ENCODE measurements around the gene BATF2. TPM values are rescaled to one million over a fixed set of nuclear protein-coding genes. Genes with fewer than 3 reads are reported as not detected.
A peak's percentile ranks its signal among the peaks of the same experiment; 100 is the strongest.
"Not testable (repeated sequence)": the region's sequence is repeated elsewhere in the genome, so short reads cannot be mapped to it uniquely, and the experiment has no call there.

BATF2 gene
- total RNA-seq, 1 experiment from 2014 or later = 2.3 TPM

DNA sequence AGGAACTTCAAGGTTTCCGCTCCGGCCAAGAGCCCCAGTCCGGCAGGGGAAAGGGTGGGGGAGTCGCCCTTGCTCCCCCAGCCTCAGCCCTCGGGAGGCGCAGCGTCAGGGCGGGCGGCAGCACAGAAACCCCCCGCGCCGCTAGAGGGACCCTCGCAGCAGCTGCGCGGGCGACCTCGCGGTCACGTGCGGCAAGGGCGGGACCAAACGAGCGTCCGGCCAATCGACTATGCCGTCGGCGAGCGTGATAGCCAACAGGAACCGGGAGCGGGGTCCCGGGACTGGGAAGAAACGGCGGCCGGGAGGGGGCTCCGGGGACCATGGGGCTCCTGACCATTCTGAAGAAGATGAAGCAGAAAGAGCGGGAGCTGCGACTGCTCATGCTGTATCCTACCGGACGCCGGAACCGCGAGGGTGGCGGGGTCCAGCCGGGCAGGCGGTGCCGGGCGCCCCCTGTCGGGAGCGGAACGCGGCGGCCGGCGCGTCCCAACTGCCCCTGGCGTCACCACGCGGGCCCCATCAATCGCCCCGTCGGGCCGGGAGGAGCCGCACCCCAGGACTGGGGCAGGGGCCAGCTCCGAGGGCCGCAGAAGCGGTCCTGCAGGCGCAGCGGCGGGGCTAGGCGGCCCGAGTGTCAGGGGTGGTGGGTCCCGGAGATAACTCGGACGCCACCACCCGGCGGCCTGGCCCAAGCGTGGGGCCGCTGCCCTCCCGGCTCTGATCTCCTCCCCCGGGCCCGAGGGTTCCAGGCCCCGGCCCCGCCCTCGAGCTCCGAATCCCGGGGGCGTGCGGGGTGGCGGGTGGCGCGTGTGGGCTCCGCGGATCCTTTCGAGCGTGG, 17.3 kb upstream of the BATF2 start, which contains the start of gene ARL2:
Gene ARL2 (plus strand): TSS at position 273 of the 838 bp plus-strand sequence. CDS start 48 bp downstream, at position 321.
- DNase-seq (ENCODE audit: low spot score) = peak; percentile 89

DNA sequence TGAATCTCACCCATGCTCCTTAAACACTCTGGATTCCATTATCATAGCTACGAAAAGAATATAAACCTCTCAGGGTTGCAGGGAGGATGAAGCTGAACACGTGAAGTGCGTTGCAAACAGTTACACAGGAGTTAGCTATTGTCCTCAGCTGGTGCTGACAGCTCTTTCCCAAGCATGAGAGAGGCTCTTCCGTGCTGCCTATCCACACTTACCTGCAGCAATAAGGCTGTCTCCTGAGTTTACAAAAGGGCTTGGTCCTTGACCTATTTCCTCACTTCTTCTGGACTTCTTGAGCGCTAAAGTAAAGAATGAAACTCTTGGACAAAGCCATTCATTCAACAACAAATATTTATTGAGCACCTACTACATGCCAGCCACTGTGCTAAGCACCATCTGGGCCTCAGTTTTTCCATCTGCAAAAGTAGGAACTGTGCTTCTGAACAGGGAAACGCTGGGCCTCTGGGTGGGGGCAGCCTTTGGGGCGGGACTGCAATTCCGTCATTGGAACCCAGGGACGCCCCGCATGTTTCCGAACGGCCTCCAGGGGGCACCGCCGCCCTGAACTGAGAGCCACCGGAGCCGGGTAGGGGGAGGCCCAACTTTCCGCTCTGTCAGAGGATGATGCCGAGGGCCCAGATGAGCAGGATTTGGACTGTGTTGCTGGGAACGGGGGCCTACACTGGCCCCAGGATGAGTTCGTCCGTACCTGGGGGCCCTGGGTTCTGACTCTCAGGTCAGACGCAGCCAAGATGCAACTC, 16.5 kb upstream of the BATF2 start:
- DNase-seq (ENCODE audit: low spot score) = peak; percentile 79

DNA sequence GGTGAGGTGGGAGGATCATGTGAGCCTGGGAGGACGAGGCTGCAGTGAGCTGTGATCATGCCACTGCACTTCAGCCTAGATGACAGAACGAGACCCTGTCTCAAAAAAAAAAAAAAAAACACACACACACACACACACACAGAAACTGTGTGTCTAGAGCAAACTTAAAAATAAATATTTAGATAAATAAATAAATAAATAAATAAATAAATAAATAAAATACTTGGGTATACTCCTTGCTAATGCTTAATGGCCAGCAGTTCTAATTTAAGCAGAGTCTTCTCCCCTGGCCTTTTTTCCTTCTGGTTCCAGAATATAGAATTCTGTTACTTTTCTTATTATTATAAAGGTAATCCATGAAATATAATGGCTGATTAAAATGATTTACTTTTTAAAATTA, 12.1 kb upstream of the BATF2 start:
- DNase-seq (ENCODE audit: low spot score) = no peak

DNA sequence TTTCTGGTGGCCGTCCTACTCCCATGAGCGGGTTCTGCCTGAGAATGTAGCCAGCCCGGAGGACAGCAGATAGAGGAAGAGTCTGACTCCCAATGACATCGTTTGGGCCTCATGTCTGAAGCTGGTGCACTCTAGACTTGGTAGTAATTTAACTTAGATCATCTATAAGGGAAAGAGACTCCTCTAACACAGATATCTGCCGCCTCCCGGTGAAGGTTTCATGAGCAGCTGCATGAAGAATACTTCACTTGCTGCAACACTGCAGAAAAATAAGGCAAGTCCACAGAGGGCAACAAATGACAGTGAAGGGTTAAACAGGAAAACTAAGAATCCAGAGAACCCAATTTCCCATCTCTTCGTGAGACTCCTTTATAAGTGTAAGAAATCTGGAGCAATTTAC, 11.2 kb upstream of the BATF2 start:
- DNase-seq (ENCODE audit: low spot score) = no peak

DNA sequence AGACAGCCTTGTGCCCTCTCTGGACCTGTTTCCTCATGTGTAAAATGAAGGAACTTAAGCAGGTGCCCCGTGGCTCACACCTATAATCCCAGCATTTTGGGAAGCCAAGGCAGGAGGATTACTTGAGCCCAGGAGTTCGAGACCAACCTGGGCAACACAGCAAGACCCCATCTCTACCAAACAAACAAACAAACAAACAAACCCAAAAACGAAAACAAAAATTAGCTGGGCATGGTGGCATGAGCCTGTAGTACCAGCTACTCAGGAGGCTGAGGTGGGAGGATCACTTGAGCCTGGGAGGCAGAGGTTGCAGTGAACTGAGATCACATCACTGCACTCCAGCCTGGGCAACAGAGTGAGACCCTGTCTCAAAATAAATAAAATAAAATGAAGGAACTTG, 7.2 kb upstream of the BATF2 start:
- not testable (repeated sequence) for DNase-seq (ENCODE audit: low spot score)

DNA sequence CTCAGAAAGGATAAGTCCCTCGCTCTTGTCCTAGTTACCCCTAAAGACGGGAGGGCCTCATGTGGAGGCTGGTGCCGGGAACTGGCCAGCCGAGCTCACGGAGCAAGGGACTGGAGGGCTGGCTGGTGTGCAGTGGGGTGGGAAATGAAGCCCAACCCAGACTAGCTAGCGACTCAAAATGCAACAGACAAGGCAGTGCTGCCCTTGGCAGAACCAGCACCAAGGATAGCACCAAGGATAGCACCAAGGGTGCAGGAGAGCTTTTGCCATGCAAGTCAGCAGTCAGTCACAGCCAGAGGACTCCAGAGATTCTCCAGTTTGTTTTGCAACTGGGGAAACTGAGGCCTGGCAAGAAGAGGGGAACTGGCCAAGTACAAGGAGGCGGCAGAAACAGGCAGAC, 6.5 kb upstream of the BATF2 start:
- DNase-seq (ENCODE audit: low spot score) = no peak

DNA sequence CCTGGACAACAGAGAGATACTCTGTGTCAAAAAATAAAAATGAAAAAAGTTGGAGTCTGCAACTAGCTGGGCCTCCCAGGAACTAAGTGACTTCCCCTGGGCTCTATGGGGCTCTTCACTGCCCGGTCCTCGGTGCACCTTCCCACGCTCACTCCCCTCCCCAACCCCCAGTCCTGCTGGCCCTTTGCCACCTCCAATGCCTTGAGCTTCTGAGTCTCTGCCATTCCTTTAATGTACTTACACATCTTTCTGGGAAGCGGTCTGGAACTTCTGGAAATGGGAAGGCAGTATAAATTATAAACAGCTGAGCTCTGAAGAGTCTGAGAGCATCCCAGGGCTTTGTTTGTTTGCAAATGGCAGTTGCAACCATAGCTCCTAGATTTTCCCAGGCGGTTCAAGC, 5.9 kb upstream of the BATF2 start:
- DNase-seq (ENCODE audit: low spot score) = no peak

DNA sequence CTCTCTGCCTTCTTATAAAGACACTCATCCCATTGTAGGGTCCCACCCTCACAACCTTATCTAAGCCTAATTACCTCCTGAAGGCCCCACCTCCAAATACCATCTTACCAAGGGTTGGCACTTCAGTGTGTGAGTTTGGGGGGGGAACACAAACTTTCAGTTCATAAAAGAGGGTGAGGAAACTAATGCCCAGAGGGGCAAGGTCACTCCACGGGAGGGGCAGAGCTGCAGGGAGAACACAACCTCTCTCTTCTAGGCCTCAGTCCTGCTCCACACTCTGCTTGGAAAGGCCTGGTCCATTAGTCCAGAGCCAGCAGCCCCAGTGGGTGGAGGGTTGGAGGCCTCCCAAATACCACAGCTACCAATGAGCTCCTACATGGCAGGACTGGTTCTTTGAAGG, 2.7 kb upstream of the BATF2 start:
- no peak for DNase-seq (ENCODE audit: low spot score)

DNA sequence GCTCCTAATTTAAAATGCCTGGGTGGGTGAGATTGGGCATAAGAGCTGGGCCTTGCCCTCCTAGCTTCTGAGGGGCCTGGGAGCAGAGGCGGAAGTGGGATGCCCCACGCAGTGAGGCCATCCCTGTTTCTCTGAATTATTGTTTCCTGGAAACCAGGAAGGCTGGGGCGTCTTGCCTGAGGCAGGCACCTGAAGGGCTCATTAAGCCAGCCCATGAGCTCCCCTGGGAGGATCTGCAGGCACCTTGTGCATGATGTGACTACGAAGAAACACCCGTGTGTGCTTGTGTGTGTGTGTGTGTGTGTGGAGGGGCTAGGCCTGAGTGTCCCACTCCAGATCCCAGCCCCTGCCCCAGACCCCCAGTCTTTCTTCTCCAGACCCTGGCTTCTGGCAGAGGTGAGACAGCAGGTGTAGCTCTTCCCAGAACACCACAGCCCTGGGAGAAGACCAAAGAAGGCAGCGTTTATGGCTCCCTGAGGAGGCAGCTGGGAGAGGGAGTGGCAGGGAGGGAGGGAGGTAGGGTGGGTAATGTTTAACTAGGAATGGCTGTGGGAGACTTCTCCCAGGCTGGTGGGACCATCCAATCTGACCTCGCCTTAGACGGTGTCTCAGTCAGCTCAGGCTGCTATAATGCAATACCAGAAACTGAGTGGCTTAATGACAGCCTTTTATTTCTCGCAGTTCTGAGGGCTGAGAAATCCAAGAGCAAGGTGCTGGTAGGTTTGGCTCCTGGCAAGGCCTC, 2.1 kb upstream of the BATF2 start:
- no peak for DNase-seq (ENCODE audit: low spot score)

DNA sequence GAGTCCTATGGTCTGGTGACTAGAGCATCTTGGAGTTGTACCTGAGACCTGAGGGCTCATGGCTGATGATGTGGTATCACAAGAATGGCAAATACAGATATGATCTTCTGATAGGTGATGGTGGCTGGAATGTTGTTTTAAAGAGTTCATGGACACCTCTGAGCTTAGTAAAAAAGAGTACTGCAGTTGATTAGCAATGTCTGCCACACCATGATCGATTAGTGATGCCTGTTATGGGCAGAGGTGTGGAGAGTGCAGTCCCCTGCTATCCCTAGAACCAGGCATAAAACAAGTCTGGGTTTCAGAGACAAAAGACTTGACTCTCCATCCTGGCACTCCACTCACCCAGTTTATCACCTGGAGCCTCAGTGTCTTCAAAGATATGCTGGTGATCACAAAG, 1.4 kb upstream of the BATF2 start:
- DNase-seq (ENCODE audit: low spot score) = no peak

DNA sequence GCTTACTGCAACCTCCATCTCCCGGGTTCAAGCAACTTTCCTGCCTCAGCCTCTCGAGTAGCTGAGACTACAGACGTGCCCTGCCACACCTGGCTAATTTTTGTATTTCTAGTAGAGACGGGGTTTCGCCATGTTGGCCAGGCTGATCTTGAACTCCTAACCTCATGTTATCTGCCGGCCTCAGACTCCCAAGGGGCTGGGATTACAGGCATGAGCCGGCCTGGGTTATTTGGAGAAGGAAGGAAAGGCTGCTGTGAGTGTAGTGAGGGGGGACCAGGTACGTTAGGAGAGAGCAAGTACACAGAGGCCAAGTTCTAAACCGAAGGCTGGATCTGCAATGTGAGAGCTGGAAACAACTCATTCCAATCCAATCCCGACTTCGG, 453 bp downstream of the BATF2 start:
- no peak for DNase-seq (ENCODE audit: low spot score)

DNA sequence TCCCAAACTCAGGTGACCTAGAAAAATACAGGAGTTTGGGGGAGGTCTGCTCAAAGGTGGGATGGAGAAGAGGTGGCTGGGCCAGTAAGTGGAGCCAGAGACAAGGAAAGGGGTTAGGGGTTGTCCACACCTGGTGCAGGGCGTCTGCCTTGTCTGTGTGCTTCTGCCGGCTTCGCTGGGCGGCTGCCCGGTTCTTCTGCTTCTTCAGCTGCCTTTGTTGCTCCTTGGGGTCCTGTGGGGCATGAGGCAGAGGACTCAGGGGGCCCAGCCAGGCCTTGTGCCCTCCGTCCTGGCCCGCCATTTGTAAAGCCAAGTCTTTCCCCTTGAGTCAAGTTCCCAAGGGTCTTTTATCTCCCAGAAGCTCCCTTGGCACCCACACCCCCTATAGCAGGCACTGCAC, 2.5 kb downstream of the BATF2 start:
- DNase-seq (ENCODE audit: low spot score) = no peak

DNA sequence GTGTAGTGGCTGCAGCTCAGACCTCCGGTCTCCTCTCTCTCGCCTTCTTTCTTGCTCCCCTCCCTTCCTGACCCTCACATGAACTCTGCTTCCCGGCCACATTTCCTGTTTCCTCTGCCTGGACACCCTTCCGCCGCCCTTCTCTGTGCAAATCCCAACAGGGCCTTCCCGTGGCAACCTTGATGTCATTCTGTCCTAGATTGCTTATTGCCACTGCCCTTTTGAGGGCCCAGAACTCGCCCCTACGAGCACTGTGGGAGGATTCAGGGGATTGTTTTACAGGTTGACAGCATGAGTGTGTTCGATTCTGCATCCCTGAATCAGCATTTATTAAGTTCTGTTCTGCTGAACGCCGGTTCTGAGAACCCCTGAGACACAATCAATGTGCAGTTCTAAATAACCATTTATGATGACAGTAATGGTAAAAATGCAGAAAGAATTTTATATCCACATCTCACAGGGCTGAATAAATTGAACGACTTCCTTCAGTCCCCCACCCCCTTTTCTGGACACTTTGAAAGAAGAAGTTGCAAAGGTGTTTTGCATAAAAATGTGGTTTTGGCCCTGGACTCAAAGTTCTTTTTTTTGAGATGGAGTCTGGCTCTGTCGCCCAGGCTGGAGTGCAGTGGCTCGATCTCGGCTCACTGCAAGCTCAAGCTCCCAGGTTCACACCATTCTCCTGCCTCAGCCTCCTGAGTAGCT, 6.4 kb downstream of the BATF2 start:
- DNase-seq (ENCODE audit: low spot score) = peak; percentile 51

DNA sequence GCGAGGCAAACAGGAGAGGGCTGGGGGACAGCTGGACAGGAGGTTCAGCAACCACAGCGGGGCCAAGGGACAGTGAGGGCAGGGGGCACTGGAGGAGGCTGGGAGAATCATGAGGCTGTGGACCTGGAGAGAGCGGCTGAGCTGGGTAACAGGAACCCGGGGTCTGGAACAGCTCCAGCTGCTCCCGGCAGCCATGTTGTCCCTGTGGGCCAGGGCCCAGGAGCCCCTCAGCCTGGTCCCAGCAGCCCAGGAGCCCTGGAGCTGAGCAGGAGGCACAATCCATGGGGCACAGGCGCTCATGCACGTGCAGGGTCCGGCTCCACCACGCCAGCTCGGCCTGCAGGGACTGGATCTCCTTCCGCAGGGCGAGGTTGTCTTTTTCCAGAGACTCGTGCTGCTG, 7.4 kb downstream of the BATF2 start:
- DNase-seq (ENCODE audit: low spot score) = no peak

DNA sequence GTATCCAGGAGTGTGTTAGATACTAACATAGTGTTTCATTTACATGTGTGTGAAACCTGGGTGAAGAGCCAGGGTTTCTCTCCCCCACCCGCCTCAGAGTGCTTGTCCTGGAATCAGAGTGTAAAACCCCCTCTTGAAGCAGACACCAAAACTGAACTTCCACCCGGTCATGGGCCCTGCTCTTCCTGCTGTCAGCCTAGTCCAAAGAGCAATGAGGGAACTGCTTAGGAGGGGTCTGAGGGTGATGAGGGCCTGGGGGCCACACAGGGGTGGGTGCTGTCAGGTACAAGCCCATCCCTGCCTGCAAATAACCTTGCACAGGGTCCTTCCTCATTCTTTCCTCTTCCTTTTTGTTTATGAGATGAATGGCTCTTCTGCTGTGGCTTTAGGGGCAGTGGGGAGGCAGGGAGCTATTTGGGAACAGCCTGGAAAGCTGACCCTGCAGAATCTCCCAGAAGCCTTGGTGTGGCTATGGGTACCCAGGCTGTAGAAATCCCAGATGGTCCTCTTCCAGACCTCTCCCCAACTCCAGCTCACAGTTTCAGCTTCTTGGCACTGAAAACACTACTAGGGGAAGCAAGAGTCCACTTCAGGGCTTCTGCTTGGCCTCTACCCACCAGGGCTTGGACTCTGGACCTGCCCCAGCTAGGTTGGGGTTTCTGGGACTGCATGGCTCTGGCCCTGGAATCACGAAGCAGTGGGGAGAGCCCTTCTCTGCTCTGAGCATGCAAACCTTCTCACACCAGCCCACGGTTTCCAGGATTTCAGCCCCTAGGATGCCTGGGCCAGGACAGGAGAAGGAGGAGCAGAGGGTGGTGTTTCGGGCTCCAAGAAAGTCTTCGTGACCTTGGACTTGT, 8.5 kb downstream of the BATF2 start:
- DNase-seq (ENCODE audit: low spot score) = no peak

DNA sequence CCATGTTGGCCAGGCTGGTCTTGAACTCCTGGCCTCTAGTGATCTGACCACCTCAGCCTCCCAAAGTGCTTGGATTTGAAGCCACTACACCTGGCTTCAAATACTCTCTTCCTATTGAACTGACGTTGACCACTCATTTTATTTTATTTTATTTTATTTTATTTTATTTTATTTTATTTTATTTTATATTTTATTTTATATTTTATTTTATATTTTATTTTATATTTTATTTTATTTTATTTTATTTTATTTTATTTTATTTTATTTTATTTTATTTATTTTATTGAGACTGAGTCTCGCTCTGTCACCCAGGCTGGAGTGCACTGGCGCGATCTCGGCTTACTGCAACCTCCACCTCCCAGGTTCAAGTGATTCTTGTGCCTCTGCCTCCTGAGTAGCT, 13.4 kb downstream of the BATF2 start:
- not testable (repeated sequence) for DNase-seq (ENCODE audit: low spot score)

DNA sequence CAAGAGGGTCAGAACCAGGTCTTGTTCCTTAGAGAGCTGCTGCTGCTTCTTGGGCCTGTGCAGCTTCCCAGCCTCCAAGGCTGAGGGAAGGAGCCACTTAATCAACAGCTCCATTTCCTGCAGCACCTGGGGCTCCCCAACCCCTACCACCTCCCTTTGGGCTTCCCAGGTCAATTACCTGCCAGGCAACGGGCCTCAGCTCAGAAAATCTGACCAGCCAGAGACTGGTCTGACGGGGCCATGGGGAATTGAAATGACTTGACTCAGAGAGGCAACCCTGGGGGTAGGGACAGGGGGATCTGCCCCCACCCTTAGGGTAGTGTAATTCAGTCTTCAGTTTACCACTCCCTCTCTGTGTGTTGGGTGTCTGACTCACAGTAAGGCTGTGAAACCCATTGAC, 20.1 kb downstream of the BATF2 start:
- DNase-seq (ENCODE audit: low spot score) = no peak

DNA sequence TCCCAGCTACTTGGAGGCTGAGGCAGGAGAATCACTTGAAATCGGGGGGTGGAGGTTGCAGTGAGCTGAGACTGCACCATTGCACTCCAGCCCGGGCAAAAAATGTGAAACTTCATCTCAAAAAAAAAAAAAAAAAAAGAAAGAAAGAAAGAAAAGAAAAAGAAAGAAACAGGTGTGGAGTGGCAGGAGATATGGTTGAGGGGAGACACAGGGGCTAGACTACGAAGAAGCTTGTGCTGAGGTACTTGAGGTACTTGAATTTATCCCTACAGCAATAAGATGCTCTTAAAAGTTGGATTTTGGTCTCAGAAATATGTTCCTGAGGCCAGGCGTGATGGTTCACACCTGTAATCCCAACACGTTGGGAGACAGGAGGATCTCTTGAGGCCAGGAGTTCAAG, 22.6 kb downstream of the BATF2 start:
- DNase-seq (ENCODE audit: low spot score) = no peak

DNA sequence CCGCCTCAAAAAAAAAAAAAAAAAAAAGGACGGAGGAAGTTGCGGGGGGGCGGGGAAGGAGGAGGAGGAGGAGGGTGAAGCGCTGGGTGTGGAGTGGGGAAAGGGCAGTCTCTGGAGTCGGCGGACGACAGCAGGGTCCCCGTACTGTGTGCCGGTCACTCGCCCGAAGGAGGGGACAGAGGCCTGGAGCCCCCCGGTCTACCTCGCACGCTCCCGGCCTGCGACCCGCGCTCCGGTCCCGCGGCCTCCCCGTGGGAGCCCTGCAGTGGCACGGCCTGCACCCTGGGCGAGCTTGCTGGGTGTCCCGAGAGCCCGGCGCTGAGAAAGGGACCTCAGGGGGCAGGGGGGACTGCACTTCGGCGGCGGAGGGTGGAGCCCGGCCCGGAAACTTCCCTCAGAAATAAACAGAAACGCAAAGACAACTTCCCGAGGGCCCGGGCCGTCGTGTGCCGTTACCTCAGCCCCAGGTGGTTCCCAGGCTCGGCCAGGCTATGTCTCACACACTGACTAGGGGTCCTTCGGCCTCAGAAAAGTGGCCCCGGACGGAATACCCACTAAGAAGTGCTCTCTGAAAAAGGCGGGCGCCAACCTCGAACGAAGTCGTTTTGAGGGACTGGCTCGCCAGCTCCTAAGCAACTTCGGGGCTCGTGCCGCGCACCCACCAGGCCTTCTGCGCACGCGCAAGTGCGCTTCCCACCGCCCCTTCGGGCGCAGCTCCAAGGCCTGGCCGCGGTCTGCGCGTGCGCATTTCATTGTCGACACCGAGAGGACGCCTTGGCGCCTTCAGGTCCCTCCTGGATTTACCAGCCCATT, 25.1 kb downstream of the BATF2 start, which contains the start of gene MAJIN:
Gene MAJIN (minus strand): TSS at position 688 of the 813 bp plus-strand sequence. CDS start 12,703 bp downstream, outside the sequence.
- DNase-seq (ENCODE audit: low spot score) = no peak

DNA sequence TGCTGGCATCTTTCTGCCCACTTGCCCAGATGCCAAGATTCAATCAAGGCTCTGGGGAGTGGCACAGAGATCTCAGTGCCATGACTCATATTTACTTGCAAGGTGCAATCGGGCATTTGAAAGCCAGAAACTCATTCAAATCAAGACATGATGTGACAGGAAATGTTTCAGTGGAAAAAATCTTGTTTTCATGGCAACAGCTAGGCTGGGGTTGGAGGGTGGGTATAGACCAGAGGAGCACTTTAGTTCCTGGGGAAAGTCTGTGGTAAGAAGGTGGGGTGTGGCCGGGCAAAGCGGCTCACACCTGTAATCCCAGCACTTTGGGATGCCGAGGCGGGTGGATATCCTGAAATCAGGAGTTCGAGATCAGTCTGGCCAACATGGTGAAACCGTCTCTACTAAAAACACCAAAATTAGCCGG, 26.0 kb downstream of the BATF2 start:
- no peak for DNase-seq (ENCODE audit: low spot score)

Data from H4 (cell line).